ENCODE results near the gene TNFRSF4. TPM values are rescaled to one million over a fixed set of nuclear protein-coding genes. Genes with fewer than 3 reads are reported as not detected.
A peak's percentile ranks its signal among the peaks of the same experiment; 100 is the strongest.

The TNFRSF4 gene
- total and polyA plus RNA-seq, 10 donors: 6.6 to 23.4 (median 13.6) TPM

DNA sequence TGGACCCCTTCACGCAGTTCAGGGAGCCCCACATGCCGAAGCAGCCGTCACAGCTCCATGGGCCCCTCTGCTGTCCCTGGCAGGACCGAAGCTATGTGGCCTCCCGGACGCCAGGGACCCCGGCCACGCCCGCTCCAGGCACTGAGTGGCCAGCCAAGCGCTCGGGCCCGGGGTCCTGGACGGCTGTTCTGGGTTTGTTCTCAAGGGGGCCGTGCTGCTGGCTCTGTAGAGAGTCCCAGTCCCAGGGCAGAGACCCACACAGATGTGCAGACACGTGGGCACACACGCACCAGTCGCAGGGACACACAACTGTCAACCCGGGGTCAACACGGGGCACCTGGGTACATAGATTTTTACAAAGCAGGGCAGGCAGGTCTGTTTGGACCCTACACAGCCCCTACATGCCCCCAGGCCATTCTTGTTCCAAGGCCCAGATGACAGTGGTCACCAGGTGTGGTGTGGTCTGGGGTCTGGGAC lies 24.8 kb upstream of the TNFRSF4 start:
- peaks cover 0 to 33% (median 19%) of the 10 kb centered on the region in 6 donors for H3K4me1 ChIP-seq
- H3K27ac ChIP-seq: no peak overlapping the region
- TF ChIP-seq, protein P1, sequence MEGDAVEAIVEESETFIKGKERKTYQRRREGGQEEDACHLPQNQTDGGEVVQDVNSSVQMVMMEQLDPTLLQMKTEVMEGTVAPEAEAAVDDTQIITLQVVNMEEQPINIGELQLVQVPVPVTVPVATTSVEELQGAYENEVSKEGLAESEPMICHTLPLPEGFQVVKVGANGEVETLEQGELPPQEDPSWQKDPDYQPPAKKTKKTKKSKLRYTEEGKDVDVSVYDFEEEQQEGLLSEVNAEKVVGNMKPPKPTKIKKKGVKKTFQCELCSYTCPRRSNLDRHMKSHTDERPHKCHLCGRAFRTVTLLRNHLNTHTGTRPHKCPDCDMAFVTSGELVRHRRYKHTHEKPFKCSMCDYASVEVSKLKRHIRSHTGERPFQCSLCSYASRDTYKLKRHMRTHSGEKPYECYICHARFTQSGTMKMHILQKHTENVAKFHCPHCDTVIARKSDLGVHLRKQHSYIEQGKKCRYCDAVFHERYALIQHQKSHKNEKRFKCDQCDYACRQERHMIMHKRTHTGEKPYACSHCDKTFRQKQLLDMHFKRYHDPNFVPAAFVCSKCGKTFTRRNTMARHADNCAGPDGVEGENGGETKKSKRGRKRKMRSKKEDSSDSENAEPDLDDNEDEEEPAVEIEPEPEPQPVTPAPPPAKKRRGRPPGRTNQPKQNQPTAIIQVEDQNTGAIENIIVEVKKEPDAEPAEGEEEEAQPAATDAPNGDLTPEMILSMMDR (IDR thresholded peaks at IDR 0.05 in 8 of 11, conservative IDR thresholded peaks at IDR 0.05 in 3 of 11): no peak
- no peak for TF ChIP-seq POLR2AphosphoS5 (IDR thresholded peaks at IDR 0.05)
- no peak for TF ChIP-seq POLR2A (IDR thresholded peaks at IDR 0.05)
- WGBS, 5 donors: 64 to 82% (median 73%) methylated on average over 3 to 19 of the region's 19 CpGs
- H3K27me3 ChIP-seq (replicated peaks in 1 of 7): peaks cover 0 to 75% (median 32%) of the 10 kb centered on the region in 7 donors
- DNase-seq: no peak
- intact Hi-C loops (cut with DNase I; ENCODE audit: low total_unique reads): no loop called here
- H3K36me3 ChIP-seq: peaks cover 0 to 20% (median 11%) of the 10 kb centered on the region in 6 donors
- no peak overlapping the region for H3K4me3 ChIP-seq
- no peaks in the 10 kb centered on the region for H3K9me3 ChIP-seq

DNA sequence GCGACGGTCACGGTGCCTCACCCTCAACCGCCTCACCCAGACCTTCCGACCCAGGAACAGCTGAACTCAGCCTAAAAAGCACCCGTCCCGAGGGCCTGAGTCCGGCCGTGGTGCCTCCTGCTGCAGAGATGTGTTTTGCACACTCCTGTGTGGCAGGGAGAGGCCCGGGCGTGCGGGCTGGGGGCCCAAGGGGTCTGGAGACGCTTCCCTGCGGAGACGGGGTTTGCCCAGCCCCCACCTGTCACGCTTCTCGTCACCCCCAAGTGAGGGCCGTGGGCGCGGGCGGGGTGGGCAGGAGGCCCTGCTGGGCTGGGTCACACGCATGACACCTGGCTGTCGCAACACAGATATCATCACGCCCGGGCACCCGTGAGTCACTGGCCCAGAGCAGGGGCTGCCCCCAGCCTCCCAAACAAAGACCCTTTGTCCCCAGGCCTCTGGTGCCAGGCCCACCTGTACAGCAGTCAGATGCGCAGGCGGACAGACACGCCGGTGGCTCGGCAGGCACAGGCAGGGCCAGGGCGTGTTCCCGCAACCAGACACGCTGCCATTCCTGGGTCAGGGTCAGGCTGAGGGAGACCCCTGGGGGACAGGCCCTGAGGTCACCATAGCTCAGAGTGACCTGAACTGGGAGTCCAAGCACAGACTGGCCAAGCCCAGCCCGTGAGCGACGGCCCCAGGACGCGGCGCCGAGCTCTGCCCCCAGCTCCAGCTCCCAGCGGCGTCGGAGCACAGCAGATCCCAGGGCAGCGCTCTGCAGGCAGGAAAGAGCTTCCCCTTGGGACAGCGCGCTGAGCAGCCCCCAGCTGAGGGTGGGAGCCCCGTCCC lies 24.1 kb upstream of the TNFRSF4 start:
- peaks cover 0 to 39% (median 26%) of the 10 kb centered on the region in 6 donors for H3K4me1 ChIP-seq
- DNase-seq: no peak
- WGBS, 5 donors: 54 to 59% (median 55%) methylated on average over 32 to 48 of the region's 48 CpGs
- peaks cover 0 to 69% (median 32%) of the 10 kb centered on the region in 7 donors for H3K27me3 ChIP-seq (replicated peaks in 1 of 7)
- no peak for TF ChIP-seq POLR2A (IDR thresholded peaks at IDR 0.05)
- peak in 1 of 3 donors; percentile 16 for TF ChIP-seq POLR2AphosphoS5 (IDR thresholded peaks at IDR 0.05)
- intact Hi-C loops (cut with DNase I; ENCODE audit: low total_unique reads): no loop called here
- H3K4me3 ChIP-seq: no peak overlapping the region
- peaks cover 0 to 26% (median 11%) of the 10 kb centered on the region in 6 donors for H3K36me3 ChIP-seq
- no peaks in the 10 kb centered on the region for H3K9me3 ChIP-seq
- H3K27ac ChIP-seq: no peak overlapping the region

DNA sequence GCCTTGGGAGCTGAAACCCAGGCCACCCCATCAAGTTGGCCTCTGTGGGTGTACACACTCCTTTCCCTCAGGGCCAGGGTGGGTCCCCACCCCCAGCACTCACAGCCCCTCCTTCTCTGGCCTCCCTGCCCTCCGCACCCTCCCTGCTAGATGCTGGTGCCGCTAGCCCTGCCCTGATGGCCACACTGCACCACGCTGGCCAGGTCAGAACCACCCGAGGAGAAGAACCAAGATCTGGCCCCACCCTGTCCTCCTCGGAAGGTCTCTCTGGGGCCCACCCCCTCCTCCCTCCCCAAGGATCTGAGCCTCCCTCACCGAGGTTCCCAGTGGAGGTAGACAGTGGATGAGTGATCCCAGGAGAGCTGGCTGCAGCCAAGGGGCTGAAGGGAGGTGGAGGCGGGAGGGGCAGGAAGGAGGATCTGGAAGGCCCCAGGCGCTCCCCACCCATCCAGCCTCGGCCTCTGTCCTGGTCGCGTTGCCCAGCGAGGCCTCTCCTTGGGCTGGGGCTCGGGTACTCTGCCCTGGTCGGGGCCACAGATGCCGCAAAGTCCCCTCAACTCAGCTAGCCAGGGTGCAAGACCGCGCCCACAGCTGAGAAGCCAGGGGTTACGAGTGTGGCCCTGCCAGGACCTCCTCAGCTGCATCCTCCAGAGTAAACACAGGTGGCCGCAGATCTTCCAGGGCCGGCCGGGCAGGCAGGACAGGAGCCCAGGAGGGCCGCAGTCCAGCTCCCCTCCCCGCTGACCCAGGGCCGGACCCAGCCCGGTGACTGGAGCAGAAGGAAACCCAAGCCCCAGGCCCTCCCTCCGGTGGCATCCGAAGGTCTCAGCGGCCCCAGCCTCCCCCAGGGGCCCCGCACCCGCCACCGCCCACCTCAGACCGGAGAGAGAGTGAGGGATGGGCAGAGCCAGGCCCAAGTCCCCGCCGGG lies 23.3 kb upstream of the TNFRSF4 start:
- DNase-seq: no peak
- H3K4me1 ChIP-seq: peaks cover 0 to 46% (median 32%) of the 10 kb centered on the region in 6 donors
- intact Hi-C loops (cut with DNase I; ENCODE audit: low total_unique reads): no loop called here
- whole genome bisulfite sequencing, 5 donors: 47 to 52% (median 48%) methylated on average over 20 to 34 of the region's 34 CpGs
- H3K4me3 ChIP-seq: no peak overlapping the region
- peaks cover 0 to 27% (median 11%) of the 10 kb centered on the region in 6 donors for H3K36me3 ChIP-seq
- no peaks in the 10 kb centered on the region for H3K9me3 ChIP-seq
- H3K27ac ChIP-seq: no peak overlapping the region
- TF ChIP-seq POLR2AphosphoS5 (IDR thresholded peaks at IDR 0.05) (peak in 1 of 3 donors; percentile 30), POLR2A (IDR thresholded peaks at IDR 0.05) (no peak)
- TF ChIP-seq, protein P1 (IDR thresholded peaks at IDR 0.05 in 8 of 11, conservative IDR thresholded peaks at IDR 0.05 in 3 of 11): no peak
- peaks cover 0 to 60% (median 32%) of the 10 kb centered on the region in 7 donors for H3K27me3 ChIP-seq (replicated peaks in 1 of 7)

DNA sequence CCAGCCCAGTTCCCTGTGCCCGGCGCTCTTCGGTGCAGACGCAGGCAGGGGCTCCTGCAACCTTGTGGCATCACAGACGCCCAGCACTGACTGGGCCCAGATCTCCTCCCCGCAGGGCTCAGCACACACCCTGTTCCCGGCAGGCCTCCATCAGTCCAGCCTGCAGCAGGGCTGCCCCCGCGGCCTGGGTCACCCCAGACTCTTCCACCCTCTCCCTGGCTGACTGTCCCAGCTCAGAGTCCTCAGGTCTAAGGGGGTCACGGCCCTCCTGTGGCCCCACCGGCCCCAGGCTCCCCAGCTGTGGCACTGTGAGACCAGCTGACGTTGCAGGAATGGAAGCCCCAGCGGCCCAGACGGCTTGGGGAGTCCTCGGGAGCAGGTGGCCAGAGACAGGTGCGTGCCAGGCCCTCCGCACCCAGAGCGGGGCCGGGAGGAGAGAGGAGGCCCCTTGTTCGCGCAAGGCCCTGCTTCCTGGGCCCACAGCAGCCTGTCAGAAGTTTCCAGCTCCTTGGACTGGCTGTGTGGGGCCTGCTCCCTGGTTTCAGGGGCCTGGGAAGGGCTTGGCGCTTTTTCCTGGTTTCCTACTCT lies 22.3 kb upstream of the TNFRSF4 start:
- Histone ChIP-seq H3K4me3 (no peak overlapping the region), H3K27me3 (replicated peaks in 1 of 7) (peaks cover 0 to 51% (median 32%) of the 10 kb centered on the region in 7 donors), H3K27ac (no peak overlapping the region), H3K4me1 (peaks cover 0 to 49% (median 33%) of the 10 kb centered on the region in 6 donors), H3K36me3 (peaks cover 0 to 27% (median 11%) of the 10 kb centered on the region in 6 donors), H3K9me3 (no peaks in the 10 kb centered on the region)
- intact Hi-C loops (cut with DNase I; ENCODE audit: low total_unique reads): no loop called here
- DNase-seq: no peak
- 80 to 85% (median 84%) methylated on average over 12 to 22 of the region's 22 CpGs for WGBS, 5 donors
- peak in 2 of 3 donors; percentile 15 to 25 for TF ChIP-seq POLR2AphosphoS5 (IDR thresholded peaks at IDR 0.05)
- TF ChIP-seq, protein P1 (IDR thresholded peaks at IDR 0.05 in 8 of 11, conservative IDR thresholded peaks at IDR 0.05 in 3 of 11): no peak
- no peak for TF ChIP-seq POLR2A (IDR thresholded peaks at IDR 0.05)

Data from spleen (tissue), 11 donors.